ENCODE results near the gene CXCL6.

- TF ChIP-seq, protein P1, sequence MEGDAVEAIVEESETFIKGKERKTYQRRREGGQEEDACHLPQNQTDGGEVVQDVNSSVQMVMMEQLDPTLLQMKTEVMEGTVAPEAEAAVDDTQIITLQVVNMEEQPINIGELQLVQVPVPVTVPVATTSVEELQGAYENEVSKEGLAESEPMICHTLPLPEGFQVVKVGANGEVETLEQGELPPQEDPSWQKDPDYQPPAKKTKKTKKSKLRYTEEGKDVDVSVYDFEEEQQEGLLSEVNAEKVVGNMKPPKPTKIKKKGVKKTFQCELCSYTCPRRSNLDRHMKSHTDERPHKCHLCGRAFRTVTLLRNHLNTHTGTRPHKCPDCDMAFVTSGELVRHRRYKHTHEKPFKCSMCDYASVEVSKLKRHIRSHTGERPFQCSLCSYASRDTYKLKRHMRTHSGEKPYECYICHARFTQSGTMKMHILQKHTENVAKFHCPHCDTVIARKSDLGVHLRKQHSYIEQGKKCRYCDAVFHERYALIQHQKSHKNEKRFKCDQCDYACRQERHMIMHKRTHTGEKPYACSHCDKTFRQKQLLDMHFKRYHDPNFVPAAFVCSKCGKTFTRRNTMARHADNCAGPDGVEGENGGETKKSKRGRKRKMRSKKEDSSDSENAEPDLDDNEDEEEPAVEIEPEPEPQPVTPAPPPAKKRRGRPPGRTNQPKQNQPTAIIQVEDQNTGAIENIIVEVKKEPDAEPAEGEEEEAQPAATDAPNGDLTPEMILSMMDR (conservative IDR thresholded peaks at IDR 0.05), result no peak
- TF ChIP-seq ZFX (IDR thresholded peaks at IDR 0.05), result no peak
Observed at GRCh38 chr4:73871511-73872310, 35.2 kb downstream of the CXCL6 start.

Data from C4-2B (cell line).